IPS DF 4.7 (cell line): Measurements from ENCODE around the gene WDR73.
A peak's percentile ranks its signal among the peaks of the same experiment; 100 is the strongest.

Experiments used
- DNase-seq: peaks from one replicate; pipeline ENCODE4 v3.0.0-alpha.2; 2013; ENCODE audit warnings: low spot score; ENCODE audit errors: extremely low read depth

WDR73 gene

GRCh38 chr15:84620626-84621025 lies 33.5 kb downstream of the WDR73 start:
- no peak for DNase-seq

GRCh38 chr15:84616235-84616634 lies 37.8 kb downstream of the WDR73 start:
- DNase-seq: no peak

GRCh38 chr15:84611631-84612030 lies 42.5 kb downstream of the WDR73 start:
- no peak for DNase-seq

GRCh38 chr15:84609818-84610525 lies 44.1 kb downstream of the WDR73 start:
- DNase-seq: no peak

GRCh38 chr15:84608707-84609284 lies 45.3 kb downstream of the WDR73 start:
- DNase-seq: no peak

- DNase-seq: no peak
Observed at GRCh38 chr15:84606653-84607120, 47.4 kb downstream of the WDR73 start.

GRCh38 chr15:84605554-84605882 lies 48.6 kb downstream of the WDR73 start:
- no peak for DNase-seq

GRCh38 chr15:84604826-84605553 lies 49.1 kb downstream of the WDR73 start:
- DNase-seq: no peak

GRCh38 chr15:84603630-84604379 lies 50.3 kb downstream of the WDR73 start:
- peak; percentile 86 for DNase-seq

- no peak for DNase-seq
Observed at GRCh38 chr15:84601555-84601838, 52.6 kb downstream of the WDR73 start.

- DNase-seq: peak; percentile 87
Observed at GRCh38 chr15:84600687-84601554, 53.2 kb downstream of the WDR73 start, which contains the start of gene ZSCAN2. TSS of gene ZSCAN2 (plus strand) at chr15:84601009. CDS start at chr15:84603928, 2,919 bp downstream.

- DNase-seq: no peak
Observed at GRCh38 chr15:84600331-84600686, 53.8 kb downstream of the WDR73 start.

GRCh38 chr15:84599906-84600305 lies 54.2 kb downstream of the WDR73 start:
- DNase-seq: no peak

- no peak for DNase-seq
Observed at GRCh38 chr15:84598993-84599392, 55.1 kb downstream of the WDR73 start.

- no peak for DNase-seq
Observed at GRCh38 chr15:84598250-84598649, 55.8 kb downstream of the WDR73 start.

GRCh38 chr15:84597296-84597695 lies 56.8 kb downstream of the WDR73 start:
- no peak for DNase-seq

GRCh38 chr15:84595660-84596059 lies 58.4 kb downstream of the WDR73 start:
- no peak for DNase-seq

- no peak for DNase-seq
Observed at GRCh38 chr15:84594617-84595290, 59.3 kb downstream of the WDR73 start.

GRCh38 chr15:84591815-84592214 lies 62.3 kb downstream of the WDR73 start:
- no peak for DNase-seq

GRCh38 chr15:84590406-84590805 lies 63.7 kb downstream of the WDR73 start:
- DNase-seq: no peak
